ENCODE results near the gene CLIC5.

- TF ChIP-seq CTCF (IDR thresholded peaks at IDR 0.05; ENCODE audit: insufficient read depth, low read length), result no peak
- TF ChIP-seq SPI1 (IDR thresholded peaks at IDR 0.05; ENCODE audit: borderline replicate concordance, low read depth), result no peak
- no peak for TF ChIP-seq POLR2AphosphoS5 (IDR thresholded peaks at IDR 0.05; ENCODE audit: low read depth)
Observed at GRCh38 chr6:46062991-46063390, 47.3 kb upstream of the CLIC5 start.

Measured in HL-60 (cell line).